DOHH2 (cell line): ENCODE data around the gene PLAGL1.

Source experiments
- H3F3A ChIP-seq: fragments of 200-600 bp; sonication (generic), shearing (Covaris generic); 2 replicates; pipeline ENCODE4 v1.6.0; 2016; ENCODE audit warnings: antibody characterized with exemption, mild to moderate bottlenecking; ENCODE audit not compliant: control insufficient read depth, insufficient read depth
- H3K27ac ChIP-seq: fragments of 200-600 bp; sonication (generic); 2 replicates; pipeline ENCODE4 v1.5.1; 2014; ENCODE audit warnings: low read depth, mild to moderate bottlenecking, low read length, moderate library complexity
- H3K27me3 ChIP-seq: fragments of 200-600 bp; sonication (generic); 2 replicates; pipeline ENCODE4 v1.6.1; 2014; ENCODE audit warnings: mild to moderate bottlenecking, low read length, mixed read lengths; ENCODE audit not compliant: control insufficient read depth
- H3K36me3 ChIP-seq: fragments of 200-600 bp; sonication (generic); 2 replicates; pipeline ENCODE4 v1.6.1; 2014; ENCODE audit warnings: mild to moderate bottlenecking, low read length, moderate library complexity, mixed read lengths; ENCODE audit not compliant: control insufficient read depth
- H3K4me1 ChIP-seq: fragments of 200-600 bp; sonication (generic); 2 replicates; pipeline ENCODE4 v1.6.1; 2014; ENCODE audit warnings: mild to moderate bottlenecking, low read length, mixed read lengths; ENCODE audit not compliant: control insufficient read depth
- H3K4me2 ChIP-seq: fragments of 200-600 bp; sonication (generic); 2 replicates; pipeline ENCODE4 v1.6.0; 2014; ENCODE audit warnings: mild to moderate bottlenecking, low read length, moderate library complexity
- H3K4me3 ChIP-seq: fragments of 200-600 bp; sonication (generic); 2 replicates; pipeline ENCODE4 v1.5.1; 2014; ENCODE audit warnings: mild to moderate bottlenecking, low read length, mixed read lengths
- H3K79me2 ChIP-seq: fragments of 200-600 bp; sonication (generic); 2 replicates; pipeline ENCODE4 v1.6.1; 2014; ENCODE audit warnings: mild to moderate bottlenecking, low read length, mixed read lengths; ENCODE audit not compliant: control insufficient read depth
- H3K9me2 ChIP-seq: fragments of 200-600 bp; sonication (generic); replicated peaks from 2 replicates; pipeline ENCODE4 v1.6.1; 2014; ENCODE audit warnings: mild to moderate bottlenecking, low read length, mixed read lengths; ENCODE audit not compliant: control insufficient read depth
- H3K9me3 ChIP-seq: fragments of 200-600 bp; sonication (generic); 2 replicates; pipeline ENCODE4 v1.6.1; 2014; ENCODE audit warnings: antibody characterized with exemption, low read length, mixed read lengths; ENCODE audit not compliant: control insufficient read depth, insufficient read depth
- H4K20me1 ChIP-seq: fragments of 200-600 bp; sonication (generic); 2 replicates; pipeline ENCODE4 v1.6.0; 2014; ENCODE audit warnings: low read depth, mild to moderate bottlenecking, antibody characterized with exemption, low read length, moderate library complexity; ENCODE audit not compliant: control insufficient read depth, insufficient read depth
- EZH2phosphoT487 ChIP-seq: fragments of 200-600 bp; sonication (generic); IDR thresholded peaks from 2 replicates; pipeline ENCODE4 v1.6.1; 2017; ENCODE audit warnings: borderline replicate concordance, mild to moderate bottlenecking, antibody characterized with exemption, low read length, moderate library complexity, mixed read lengths
- TF ChIP-seq, protein P1 (sequence below): fragments of 200-600 bp; sonication (generic); IDR thresholded peaks from one replicate; pipeline ENCODE4 v1.5.1; 2014; ENCODE audit warnings: antibody characterized with exemption, mild to moderate bottlenecking, low read depth, low read length; ENCODE audit not compliant: poor library complexity, severe bottlenecking

PLAGL1 gene

DNA sequence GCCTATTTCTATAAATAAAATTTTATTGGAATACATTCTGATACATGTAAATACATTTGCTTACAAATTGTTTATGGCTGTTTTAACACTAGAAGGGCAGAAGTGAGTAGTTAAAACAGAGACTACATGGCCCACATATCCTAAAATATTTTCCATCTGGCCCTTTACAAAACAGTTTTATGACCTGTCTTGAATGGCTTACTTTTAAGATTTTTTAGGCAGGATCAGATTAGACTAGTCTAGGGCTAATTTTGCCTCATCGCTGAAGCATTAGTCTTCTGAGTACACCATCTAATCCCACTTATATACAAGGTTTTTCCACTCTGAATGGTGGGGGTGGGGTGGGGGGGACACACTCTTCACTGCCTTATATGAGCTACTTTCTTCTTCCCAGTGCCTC lies 27.1 kb downstream of the PLAGL1 start:
- Histone ChIP-seq H3K27ac (no peak overlapping the region), H3K27me3 (no peaks in the 10 kb centered on the region), H3F3A (no peaks in the 10 kb centered on the region), H3K36me3 (no peaks in the 10 kb centered on the region), H3K4me1 (no peaks in the 10 kb centered on the region), H3K4me2 (no peak overlapping the region), H3K9me3 (no peaks in the 10 kb centered on the region), H3K79me2 (no peaks in the 10 kb centered on the region), H4K20me1 (no peaks in the 10 kb centered on the region), H3K4me3 (no peak overlapping the region), H3K9me2 (no peaks in the 10 kb centered on the region)
- TF ChIP-seq EZH2phosphoT487 = no peak
- TF ChIP-seq, protein P1, sequence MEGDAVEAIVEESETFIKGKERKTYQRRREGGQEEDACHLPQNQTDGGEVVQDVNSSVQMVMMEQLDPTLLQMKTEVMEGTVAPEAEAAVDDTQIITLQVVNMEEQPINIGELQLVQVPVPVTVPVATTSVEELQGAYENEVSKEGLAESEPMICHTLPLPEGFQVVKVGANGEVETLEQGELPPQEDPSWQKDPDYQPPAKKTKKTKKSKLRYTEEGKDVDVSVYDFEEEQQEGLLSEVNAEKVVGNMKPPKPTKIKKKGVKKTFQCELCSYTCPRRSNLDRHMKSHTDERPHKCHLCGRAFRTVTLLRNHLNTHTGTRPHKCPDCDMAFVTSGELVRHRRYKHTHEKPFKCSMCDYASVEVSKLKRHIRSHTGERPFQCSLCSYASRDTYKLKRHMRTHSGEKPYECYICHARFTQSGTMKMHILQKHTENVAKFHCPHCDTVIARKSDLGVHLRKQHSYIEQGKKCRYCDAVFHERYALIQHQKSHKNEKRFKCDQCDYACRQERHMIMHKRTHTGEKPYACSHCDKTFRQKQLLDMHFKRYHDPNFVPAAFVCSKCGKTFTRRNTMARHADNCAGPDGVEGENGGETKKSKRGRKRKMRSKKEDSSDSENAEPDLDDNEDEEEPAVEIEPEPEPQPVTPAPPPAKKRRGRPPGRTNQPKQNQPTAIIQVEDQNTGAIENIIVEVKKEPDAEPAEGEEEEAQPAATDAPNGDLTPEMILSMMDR = no peak

DNA sequence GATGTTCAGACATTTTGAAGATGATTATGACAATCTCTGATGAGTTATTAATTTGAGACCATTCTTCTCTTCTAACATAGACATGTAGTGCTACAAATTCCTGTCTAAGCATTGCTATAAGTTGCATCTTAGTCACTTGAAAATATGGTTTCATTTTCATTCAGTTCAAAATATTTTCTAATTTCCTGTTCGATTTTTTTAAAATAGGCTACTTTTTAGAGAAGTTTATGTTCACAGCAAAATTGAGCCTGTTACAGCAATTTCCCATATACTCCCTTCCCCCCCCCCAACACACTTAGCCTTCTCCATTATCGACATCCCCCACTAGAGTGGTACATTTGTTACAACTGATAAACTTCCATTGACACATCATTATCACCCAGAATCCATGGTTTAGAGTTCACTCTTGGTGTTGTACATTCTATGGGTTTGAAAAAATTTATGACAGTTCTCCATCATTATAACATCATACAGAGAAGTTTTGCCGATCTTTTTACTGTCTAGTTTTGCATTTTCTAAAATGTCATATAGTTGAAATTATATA lies 31.2 kb downstream of the PLAGL1 start:
- H3K9me3 ChIP-seq = no peaks in the 10 kb centered on the region
- H3K27ac ChIP-seq = no peak overlapping the region
- no peak overlapping the region for H3K4me2 ChIP-seq
- H3F3A ChIP-seq = no peaks in the 10 kb centered on the region
- no peak overlapping the region for H3K4me3 ChIP-seq
- no peaks in the 10 kb centered on the region for H3K9me2 ChIP-seq
- H4K20me1 ChIP-seq = no peaks in the 10 kb centered on the region
- TF ChIP-seq EZH2phosphoT487 = no peak
- TF ChIP-seq, protein P1 = no peak
- H3K36me3 ChIP-seq = no peaks in the 10 kb centered on the region
- no peaks in the 10 kb centered on the region; the same call in 1 of the 2 replicates for H3K27me3 ChIP-seq
- H3K4me1 ChIP-seq = no peaks in the 10 kb centered on the region
- no peaks in the 10 kb centered on the region for H3K79me2 ChIP-seq

DNA sequence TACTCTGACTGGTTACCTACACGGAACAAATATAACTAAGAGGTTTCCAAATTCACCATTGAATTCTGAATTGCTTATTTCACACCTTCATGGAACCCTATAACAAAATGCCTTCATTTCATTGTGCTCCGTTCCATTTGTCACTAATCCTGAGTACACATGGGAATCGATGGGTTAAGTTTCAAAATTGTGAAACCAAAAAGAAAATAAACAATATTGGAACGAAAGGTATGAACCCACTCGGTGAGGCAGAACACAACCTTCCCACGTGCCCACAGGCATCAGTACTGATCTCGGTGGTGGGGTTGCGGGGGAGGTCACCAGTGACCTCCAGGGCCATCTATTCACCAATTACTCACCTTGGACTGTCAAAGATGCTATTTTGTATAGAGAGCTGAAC lies 34.0 kb downstream of the PLAGL1 start:
- Histone ChIP-seq H4K20me1 (no peaks in the 10 kb centered on the region), H3K27ac (no peak overlapping the region), H3K4me2 (no peak overlapping the region), H3F3A (no peaks in the 10 kb centered on the region), H3K9me3 (no peaks in the 10 kb centered on the region), H3K27me3 (no peaks in the 10 kb centered on the region; the same call in 1 of the 2 replicates), H3K4me1 (no peaks in the 10 kb centered on the region), H3K36me3 (no peaks in the 10 kb centered on the region), H3K4me3 (no peak overlapping the region), H3K79me2 (no peaks in the 10 kb centered on the region), H3K9me2 (no peaks in the 10 kb centered on the region)
- TF ChIP-seq, protein P1 = no peak
- no peak for TF ChIP-seq EZH2phosphoT487
